A673 (cell line): Measurements from ENCODE around the gene MYBPHL.

Experiments
- CTCF ChIP-seq: fragments of 300-800, 200-600 bp; sonication (generic); conservative IDR thresholded peaks from 2 replicates; pipeline ENCODE4 v1.5.1; 2017; ENCODE audit warnings: low read depth, mild to moderate bottlenecking, antibody characterized with exemption, low read length, moderate library complexity, mixed read lengths
- EZH2 ChIP-seq: fragments of 200-600 bp; sonication (generic); IDR thresholded peaks from 2 replicates; pipeline ENCODE4 v1.6.1; 2017; ENCODE audit warnings: borderline replicate concordance, low read depth, mild to moderate bottlenecking, mixed read lengths, antibody characterized with exemption, low read length; ENCODE audit not compliant: poor library complexity, severe bottlenecking

- no peak for TF ChIP-seq EZH2
- no peak for TF ChIP-seq CTCF
Measured at GRCh38 chr1:109319114-109319513, 12.3 kb upstream of the MYBPHL start.
